K562 (cell line): Measurements from ENCODE around the gene LYPLA2. TPM values are rescaled to one million over a fixed set of nuclear protein-coding genes. Genes with fewer than 3 reads are reported as not detected.
A peak's percentile ranks its signal among the peaks of the same experiment; 100 is the strongest.

Source experiments
- ATAC-seq: fragments of 200-7000 bp; cut with Tn5 transposase; 3 replicates; pipeline ENCODE4 v1.9.1; 2020; ENCODE audit warnings: moderate library complexity
- BruUV-seq: library from RNA; stranded (reverse); fragments of 400-500 nt; replicated peaks from 2 replicates; lab custom pipeline; 2021; lab: Mats Ljungman, UMichigan
- CTCF ChIA-PET: fragments of 300-600 bp; formaldehyde crosslinking; extraction: SDS; loops from one replicate; lab custom pipeline; 2021; ENCODE audit warnings: low intra/inter-chr PET ratio; lab: Yijun Ruan, JAX
- POLR2A ChIA-PET: fragments of 300-600, 350-650 bp; sonication (Branson Sonifier 250); formaldehyde crosslinking; extraction: SDS; loops from one replicate; lab custom pipeline; 2021; ENCODE audit warnings: antibody characterized with exemption, inconsistent platforms; lab: Yijun Ruan, JAX
- DNase-seq, 4 experiments: peaks; one replicate each; pipeline versions ENCODE4 v3.0.0 to v3.0.0-alpha.2; 2011 to 2018; ENCODE audit warnings: low spot score in 3 of 4, mixed read lengths in 3 of 4; ENCODE audit errors: extremely low read depth in 1 of 4
- FAIRE-seq: peaks from 2 replicates; lab custom pipeline; 2011; peaks lifted over from hg19 to GRCh38; lab: Jason Lieb, UNC
- H2AFZ ChIP-seq: 2 replicates; pipeline ENCODE4 v1.6.0; 2011; ENCODE audit warnings: low read depth, low read length, control low read depth, inconsistent platforms
- H3K27ac ChIP-seq: fragments of 200-600 bp; 3 replicates; pipeline ENCODE4 v1.8.0; 2011; ENCODE audit warnings: low read depth, mild to moderate bottlenecking, control low read depth, inconsistent platforms, low read length, moderate library complexity, mixed read lengths; ENCODE audit errors: extremely low read depth
- H3K27me3 ChIP-seq, 2 experiments: fragments of 300-600 bp in 1 of 2; 2 replicates in 1 of 2; 3 replicates in 1 of 2; pipeline versions ENCODE4 v1.6.0 to v1.8.0; 2011; ENCODE audit warnings: inconsistent platforms in 2 of 2, low read length in 2 of 2, mild to moderate bottlenecking in 1 of 2, mixed read lengths in 1 of 2, moderate library complexity in 1 of 2; ENCODE audit not compliant: control insufficient read depth in 2 of 2, insufficient read depth in 2 of 2
- H3K36me3 ChIP-seq: fragments of 300-600 bp; 3 replicates; pipeline ENCODE4 v1.8.0; 2011; ENCODE audit warnings: mild to moderate bottlenecking, low read length, inconsistent platforms; ENCODE audit not compliant: control insufficient read depth, insufficient read depth
- H3K4me1 ChIP-seq, 2 experiments: fragments of 200-600 bp in 1 of 2; replicated peaks in 1 of 2; 2 replicates in 1 of 2; 3 replicates in 1 of 2; pipeline versions ENCODE4 v1.5.1 to v1.8.0; 2011; ENCODE audit warnings: inconsistent platforms in 2 of 2, low read length in 2 of 2, mild to moderate bottlenecking in 1 of 2, mixed read lengths in 1 of 2, moderate library complexity in 1 of 2; ENCODE audit not compliant: control insufficient read depth in 2 of 2, insufficient read depth in 2 of 2
- H3K4me2 ChIP-seq: 2 replicates; pipeline ENCODE4 v1.6.1; 2011; ENCODE audit warnings: low read length, control low read depth, inconsistent platforms, mixed read lengths; ENCODE audit not compliant: insufficient read depth
- H3K4me3 ChIP-seq: fragments of 200-600 bp; sonication (generic), shearing (Covaris generic); 2 replicates; pipeline ENCODE4 v1.5.1; 2016; ENCODE audit warnings: control low read depth, inconsistent platforms
- H3K79me2 ChIP-seq: fragments of 200-600 bp; 3 replicates; pipeline ENCODE4 v1.8.0; 2011; ENCODE audit warnings: low read length, inconsistent platforms; ENCODE audit not compliant: control insufficient read depth, insufficient read depth
- H3K9ac ChIP-seq, 2 experiments: 2 replicates each; pipeline versions ENCODE4 v1.6.0 to v1.6.1; 2011; ENCODE audit warnings: low read depth in 2 of 2, low read length in 2 of 2, control low read depth in 1 of 2, inconsistent platforms in 1 of 2, mild to moderate bottlenecking in 1 of 2, mixed read lengths in 1 of 2; ENCODE audit not compliant: insufficient read depth in 1 of 2
- H3K9me1 ChIP-seq: one replicate; pipeline ENCODE4 v1.6.0; 2011; ENCODE audit warnings: inconsistent platforms, mild to moderate bottlenecking, low read length, moderate library complexity; ENCODE audit not compliant: control insufficient read depth, insufficient read depth
- H3K9me3 ChIP-seq: replicated peaks from 2 replicates; pipeline ENCODE4 v1.5.1; 2011; ENCODE audit warnings: low read depth, low read length, inconsistent platforms; ENCODE audit not compliant: control insufficient read depth, insufficient read depth
- H4K20me1 ChIP-seq: replicated peaks from 2 replicates; pipeline ENCODE4 v1.6.1; 2011; ENCODE audit warnings: low read length, inconsistent platforms, mixed read lengths; ENCODE audit not compliant: control insufficient read depth, insufficient read depth
- ASH1L ChIP-seq: fragments of 450-650 bp; IDR thresholded peaks from 2 replicates; pipeline ENCODE4 v1.6.1; 2018; ENCODE audit warnings: borderline replicate concordance, mild to moderate bottlenecking, low read depth; ENCODE audit not compliant: partially characterized antibody
- BHLHE40 ChIP-seq: IDR thresholded peaks from 2 replicates; pipeline ENCODE4 v1.6.1; 2011; ENCODE audit warnings: low read length, improper control_type of control experiment
- DMBX1 ChIP-seq: fragments of 250-450 bp; sonication (Bioruptor Pico); IDR thresholded peaks from 2 replicates; pipeline ENCODE4 v1.8.0; 2022; ENCODE audit warnings: inconsistent platforms, mild to moderate bottlenecking, moderate library complexity, borderline replicate concordance
- GATA2 ChIP-seq: sonication (generic); formaldehyde crosslinking; IDR thresholded peaks from 2 replicates; pipeline ENCODE4 v1.4.0; 2020; ENCODE audit warnings: mild to moderate bottlenecking, missing genetic modification reagents
- IRF2 ChIP-seq: sonication (generic); formaldehyde crosslinking; IDR thresholded peaks from 2 replicates; pipeline ENCODE4 v1.8.1; 2022; ENCODE audit warnings: mild to moderate bottlenecking, missing genetic modification reagents
- KDM1A ChIP-seq, 2 experiments: fragments of 450-650 bp; IDR thresholded peaks; 2 replicates each; pipeline ENCODE4 v1.6.1; 2016; ENCODE audit warnings: mild to moderate bottlenecking in 2 of 2
- KLF16 ChIP-seq: IDR thresholded peaks from 2 replicates; pipeline ENCODE4 v1.6.1; 2016; ENCODE audit warnings: antibody characterized with exemption
- LARP7 ChIP-seq: fragments of 450-650 bp; IDR thresholded peaks from 2 replicates; pipeline ENCODE4 v1.6.1; 2016
- MAFK ChIP-seq: IDR thresholded peaks from 2 replicates; pipeline ENCODE4 v1.6.1; 2011; ENCODE audit warnings: low read length, improper control_type of control experiment
- MTF1 ChIP-seq: fragments of 250-450 bp; sonication (Bioruptor Pico); IDR thresholded peaks from 2 replicates; pipeline ENCODE4 v1.9.0; 2021; ENCODE audit warnings: moderate library complexity, mild to moderate bottlenecking, inconsistent platforms, borderline replicate concordance
- RAD51 ChIP-seq: fragments of 450-650 bp; IDR thresholded peaks from 2 replicates; pipeline ENCODE4 v1.7.1; 2016; ENCODE audit warnings: low read depth, mild to moderate bottlenecking, borderline replicate concordance
- RB1 ChIP-seq: fragments of 450-650 bp; IDR thresholded peaks from 2 replicates; pipeline ENCODE4 v1.6.1; 2017; ENCODE audit warnings: low read depth, mild to moderate bottlenecking
- RFX7 ChIP-seq: fragments of 250-450 bp; sonication (Bioruptor Pico); IDR thresholded peaks from 2 replicates; pipeline ENCODE4 v1.5.1; 2021; ENCODE audit warnings: mild to moderate bottlenecking
- SAFB ChIP-seq: fragments of 200-400 bp; formaldehyde crosslinking; IDR thresholded peaks from 2 replicates; pipeline ENCODE4 v1.6.1; 2017; ENCODE audit warnings: low read depth, low read length, borderline replicate concordance
- SMARCA4 ChIP-seq: fragments of 450-650 bp; IDR thresholded peaks from 2 replicates; pipeline ENCODE4 v1.6.1; 2016
- SOX6 ChIP-seq: fragments of 450-650 bp; IDR thresholded peaks from 2 replicates; pipeline ENCODE4 v1.6.1; 2014; ENCODE audit warnings: mild to moderate bottlenecking
- TCFL5 ChIP-seq: fragments of 250-450 bp; sonication (Bioruptor Pico); conservative IDR thresholded peaks from 2 replicates; pipeline ENCODE4 v1.6.1; 2021; ENCODE audit warnings: mild to moderate bottlenecking, moderate library complexity, matching md5 sums
- U2AF1 ChIP-seq: fragments of 200-400 bp; formaldehyde crosslinking; optimal IDR thresholded peaks from 2 replicates; pipeline ENCODE3; 2017; ENCODE audit warnings: mild to moderate bottlenecking, low read depth, low read length, moderate library complexity
- ZBED1 ChIP-seq: IDR thresholded peaks from 2 replicates; pipeline ENCODE4 v1.6.1; 2014
- ZNF121 ChIP-seq: sonication (generic); formaldehyde crosslinking; conservative IDR thresholded peaks from 2 replicates; pipeline ENCODE4 v1.8.0; 2022; ENCODE audit warnings: missing genetic modification reagents
- ZNF146 ChIP-seq: IDR thresholded peaks from one replicate; pipeline ENCODE4 v1.6.1; 2018; ENCODE audit warnings: missing compliant biosample characterization; ENCODE audit not compliant: unreplicated experiment
- ZNF165 ChIP-seq: fragments of 250-450 bp; sonication (Bioruptor Pico); IDR thresholded peaks from 2 replicates; pipeline ENCODE4 v1.4.0; 2020; ENCODE audit warnings: borderline replicate concordance
- ZNF174 ChIP-seq: fragments of 250-450 bp; sonication (Bioruptor Pico); IDR thresholded peaks from 2 replicates; pipeline ENCODE4 v1.4.0; 2020; ENCODE audit warnings: mild to moderate bottlenecking
- ZNF408 ChIP-seq: fragments of 250-450 bp; sonication (Bioruptor Pico); IDR thresholded peaks from 2 replicates; pipeline ENCODE4 v1.4.0; 2020; ENCODE audit warnings: low read depth, mild to moderate bottlenecking, moderate library complexity
- whole genome bisulfite sequencing: fragments of 100-300 bp; shearing (Covaris generic); methylation state at CpG from one replicate; pipeline ENCODE4 v1.1.6; 2016; ENCODE audit warnings: low coverage, mixed read lengths; ENCODE audit not compliant: insufficient coverage; ENCODE audit errors: missing lambda C conversion rate; 5-methylcytosine and 5-hydroxymethylcytosine counted together
- in situ Hi-C: fragments of 300-500 bp; cut with MboI; formaldehyde crosslinking; loops from 4 replicates; pipeline ENCODE4 v1.15.0; 2018; ENCODE audit warnings: inconsistent platforms, mixed read lengths
- intact Hi-C: fragments of 100-400 bp; cut with micrococcal nuclease; formaldehyde crosslinking; loops from 2 replicates; pipeline ENCODE4 v1.14.2; 2022
- polyA plus RNA-seq, 8 experiments: library from polyadenylated mRNA; depleted of rRNA in 4 of 8; stranded (reverse) in 5 of 8; unstranded in 3 of 8; fragments of >200 nt; fragmentation: Nextera tagmentation in 2 of 8; fragmentation: Illumina TruSeq in 1 of 8; extraction: Ambion mirVana in 2 of 8; extraction: Trizol in 1 of 8; gene quantifications; 2 replicates each; pipeline versions ENCODE4 v1.2.1 to v1.2.3, GENCODE V29; 2011 to 2014; ENCODE audit warnings: inconsistent platforms in 1 of 8, missing spikeins in 1 of 8
- total RNA-seq, 7 experiments: library from RNA; depleted of rRNA in 6 of 7; stranded (reverse); fragments of >200 nt in 6 of 7; fragmentation: Illumina TruSeq in 2 of 7; extraction: Trizol in 2 of 7; gene quantifications; 2 replicates each; pipeline versions ENCODE4 v1.2.1 to v1.2.3, GENCODE V29; 2011 to 2021; ENCODE audit warnings: low replicate concordance in 1 of 7
- TF ChIP-seq, protein P1 (sequence below): sonication (generic); formaldehyde crosslinking; IDR thresholded peaks from 2 replicates; pipeline ENCODE4 v1.9.0; 2022; ENCODE audit warnings: mild to moderate bottlenecking, missing genetic modification reagents
- TF ChIP-seq, protein P2 (sequence below), 2 experiments: fragments of 450-650 bp in 1 of 2; sonication (generic) in 1 of 2; formaldehyde crosslinking; conservative IDR thresholded peaks; 2 replicates each; pipeline versions ENCODE4 v1.4.0 to v1.8.1; 2020 to 2022; ENCODE audit warnings: mild to moderate bottlenecking in 1 of 2, missing genetic modification reagents in 1 of 2

The LYPLA2 gene
- total and polyA plus RNA-seq, 9 of the 15 experiments (the other 6 are each of a cell fraction or from before 2014, with no cell fraction given): 3.9 to 128 (median 60.1) TPM

DNA sequence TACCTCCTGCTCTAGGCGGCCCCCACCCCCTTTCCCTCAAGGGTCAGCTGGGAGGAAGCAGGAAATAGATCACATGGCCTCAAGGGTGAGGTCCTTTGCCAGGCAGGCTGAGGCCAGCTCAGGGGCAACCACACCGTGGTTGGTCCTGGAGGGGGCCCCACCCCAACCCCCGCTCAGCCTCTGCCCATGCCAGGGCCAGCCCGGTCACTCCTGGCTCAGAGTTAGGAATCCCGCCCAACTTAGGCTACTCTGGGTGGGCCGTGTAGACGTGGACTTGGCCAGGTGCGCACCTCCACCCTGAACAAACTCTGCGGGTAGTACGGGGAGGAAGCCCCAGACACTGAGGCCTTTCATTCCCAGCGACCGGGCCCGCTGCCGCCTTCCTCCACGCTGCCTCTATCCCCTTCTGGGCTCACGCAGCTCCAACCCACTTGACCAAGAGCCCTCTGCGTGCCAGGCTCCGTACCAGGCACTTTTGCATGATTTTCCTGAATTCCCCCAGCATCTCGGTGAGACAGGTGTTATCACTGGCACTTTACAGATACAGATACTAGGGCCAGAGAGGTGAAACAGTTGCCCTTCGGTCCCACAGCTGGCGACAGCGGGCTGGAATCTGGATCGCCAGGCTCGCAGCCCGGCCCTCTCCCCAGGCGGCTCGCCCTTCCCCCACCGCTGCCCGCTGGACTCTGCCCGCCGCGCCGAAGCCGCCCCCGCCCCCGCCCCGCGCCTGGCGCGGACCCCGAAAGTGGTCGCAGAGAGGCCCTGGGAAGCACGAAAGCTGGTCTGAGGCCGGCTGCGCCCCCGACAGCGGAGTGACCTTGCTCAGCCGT, 8.8 kb downstream of the LYPLA2 start:
- peak overlapping the region; percentile 80 for H3K4me3 ChIP-seq
- ATAC-seq (peak; percentile 59), FAIRE-seq (peak; percentile 51), DNase-seq (peak; percentile 72 to 90 (median 82))
- peak overlapping the region; percentile 93 to 98 for H3K9ac ChIP-seq
- H2AFZ ChIP-seq: peak overlapping the region; percentile 77
- H3K79me2 ChIP-seq: peaks cover 24% of the 10 kb centered on the region
- peaks cover 43% of the 10 kb centered on the region; the same call in 2 of the 3 replicates for H3K36me3 ChIP-seq
- peaks cover 5% of the 10 kb centered on the region for H3K9me1 ChIP-seq
- BruUV-seq: TSS peak; percentile 67
- ChIA-PET CTCF (no interaction called here), POLR2A (interaction anchor here (0.5 to 6.8 kb wide), 10 partner anchors 8 to 157 kb away, joined by 3 to 71 read pairs (median 4); partner anchors contain the start of genes LYPLA2 and PITHD1)
- H3K4me1 ChIP-seq: peaks cover 21 to 46% of the 10 kb centered on the region in 2 experiments
- peak overlapping the region; percentile 74 for H3K27ac ChIP-seq
- intact Hi-C loops: loop anchor here (1.0 to 2.0 kb wide), 2 partner anchors 22 to 27 kb away; no protein-coding TSS in a partner anchor
- H3K4me2 ChIP-seq: peak overlapping the region; percentile 96
- H4K20me1 ChIP-seq: no peaks in the 10 kb centered on the region
- whole genome bisulfite sequencing: 3% methylated on average over 38 of the region's 48 CpGs
- in situ Hi-C loops: no loop called here
- H3K27me3 ChIP-seq: no peaks in the 10 kb centered on the region
- H3K9me3 ChIP-seq: no peaks in the 10 kb centered on the region
- TF ChIP-seq ZNF165 (CRISPR knock-in tag): no peak
- TF ChIP-seq ZNF146 (CRISPR knock-in tag): no peak
- TF ChIP-seq, protein P1, sequence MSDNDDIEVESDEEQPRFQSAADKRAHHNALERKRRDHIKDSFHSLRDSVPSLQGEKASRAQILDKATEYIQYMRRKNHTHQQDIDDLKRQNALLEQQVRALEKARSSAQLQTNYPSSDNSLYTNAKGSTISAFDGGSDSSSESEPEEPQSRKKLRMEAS: peak; percentile 45; the same call in 1 of the 2 replicates
- TF ChIP-seq SOX6: no peak
- no peak for TF ChIP-seq KDM1A (IDR thresholded peaks at IDR 0.05)
- 0 out of 2 replicates have a peak, but pooled peaks have one; percentile 52 for TF ChIP-seq DMBX1 (CRISPR knock-in tag)
- no peak for TF ChIP-seq ZNF121 (CRISPR knock-in tag)
- TF ChIP-seq ZNF408 (CRISPR knock-in tag): no peak
- no peak for TF ChIP-seq ASH1L
- TF ChIP-seq RB1: no peak
- TF ChIP-seq BHLHE40: no peak
- TF ChIP-seq LARP7: no peak
- TF ChIP-seq KLF16: no peak
- no peak for TF ChIP-seq RFX7 (CRISPR knock-in tag)
- TF ChIP-seq TCFL5 (CRISPR knock-in tag): no peak
- no peak for TF ChIP-seq MAFK
- TF ChIP-seq U2AF1: no peak
- no peak for TF ChIP-seq ZNF174
- no peak for TF ChIP-seq SMARCA4
- TF ChIP-seq ZBED1: no peak
- no peak for TF ChIP-seq MTF1 (CRISPR knock-in tag)
- TF ChIP-seq SAFB: no peak
- TF ChIP-seq IRF2 (CRISPR knock-in tag): no peak
- peak; percentile 86 for TF ChIP-seq RAD51
- TF ChIP-seq, protein P2, sequence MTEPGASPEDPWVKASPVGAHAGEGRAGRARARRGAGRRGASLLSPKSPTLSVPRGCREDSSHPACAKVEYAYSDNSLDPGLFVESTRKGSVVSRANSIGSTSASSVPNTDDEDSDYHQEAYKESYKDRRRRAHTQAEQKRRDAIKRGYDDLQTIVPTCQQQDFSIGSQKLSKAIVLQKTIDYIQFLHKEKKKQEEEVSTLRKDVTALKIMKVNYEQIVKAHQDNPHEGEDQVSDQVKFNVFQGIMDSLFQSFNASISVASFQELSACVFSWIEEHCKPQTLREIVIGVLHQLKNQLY (CRISPR knock-in tag; conservative IDR thresholded peaks at IDR 0.05): no peak
- TF ChIP-seq GATA2 (CRISPR knock-in tag): no peak
